ENCODE measurements around the gene FGF18.
"Not testable (repeated sequence)": the region's sequence is repeated elsewhere in the genome, so short reads cannot be mapped to it uniquely, and the experiment has no call there.

Gene FGF18

DNA sequence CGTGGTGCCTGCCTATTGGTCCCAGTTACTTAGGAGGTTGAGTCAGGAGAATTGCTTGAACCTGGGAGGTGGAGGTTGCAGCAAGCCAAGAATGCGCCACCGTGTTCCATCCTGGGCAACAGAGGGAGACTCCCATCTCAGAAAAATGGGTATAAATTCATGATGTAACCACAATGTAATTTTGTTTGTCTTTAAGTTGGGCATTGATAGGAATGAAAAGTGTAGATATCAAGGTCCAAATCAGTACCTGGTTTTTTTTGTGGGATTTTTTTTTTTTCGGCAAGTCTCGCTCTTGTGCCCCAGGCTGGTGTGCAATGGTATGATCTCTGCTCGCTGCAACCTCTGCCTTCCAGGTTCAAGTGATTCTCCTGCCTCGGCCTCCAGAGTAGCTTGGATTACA, 24.4 kb upstream of the FGF18 start:
- Histone ChIP-seq H3K4me2 (no peak overlapping the region), H3K9ac (no peak overlapping the region), H3K79me2 (ENCODE audit: insufficient read depth, low read depth) (peaks cover 100% of the 10 kb centered on the region), H2AFZ (ENCODE audit: low read depth) (no peak overlapping the region), H4K20me1 (ENCODE audit: insufficient read depth) (peaks cover 100% of the 10 kb centered on the region), H3K27me3 (ENCODE audit: insufficient read depth, low read depth) (no peaks in the 10 kb centered on the region), H3K4me3 (IDR thresholded peaks at IDR 0.05; ENCODE audit: insufficient read depth, low read depth, low read length) (no peak overlapping the region), H3K36me3 (ENCODE audit: insufficient read depth) (peaks cover 31% of the 10 kb centered on the region; the same call in 1 of the 2 replicates), H3K4me1 (ENCODE audit: low read depth, poor library complexity, severe bottlenecking) (peaks cover 84% of the 10 kb centered on the region), H3K27ac (no peak overlapping the region)
- TF ChIP-seq, protein P1, sequence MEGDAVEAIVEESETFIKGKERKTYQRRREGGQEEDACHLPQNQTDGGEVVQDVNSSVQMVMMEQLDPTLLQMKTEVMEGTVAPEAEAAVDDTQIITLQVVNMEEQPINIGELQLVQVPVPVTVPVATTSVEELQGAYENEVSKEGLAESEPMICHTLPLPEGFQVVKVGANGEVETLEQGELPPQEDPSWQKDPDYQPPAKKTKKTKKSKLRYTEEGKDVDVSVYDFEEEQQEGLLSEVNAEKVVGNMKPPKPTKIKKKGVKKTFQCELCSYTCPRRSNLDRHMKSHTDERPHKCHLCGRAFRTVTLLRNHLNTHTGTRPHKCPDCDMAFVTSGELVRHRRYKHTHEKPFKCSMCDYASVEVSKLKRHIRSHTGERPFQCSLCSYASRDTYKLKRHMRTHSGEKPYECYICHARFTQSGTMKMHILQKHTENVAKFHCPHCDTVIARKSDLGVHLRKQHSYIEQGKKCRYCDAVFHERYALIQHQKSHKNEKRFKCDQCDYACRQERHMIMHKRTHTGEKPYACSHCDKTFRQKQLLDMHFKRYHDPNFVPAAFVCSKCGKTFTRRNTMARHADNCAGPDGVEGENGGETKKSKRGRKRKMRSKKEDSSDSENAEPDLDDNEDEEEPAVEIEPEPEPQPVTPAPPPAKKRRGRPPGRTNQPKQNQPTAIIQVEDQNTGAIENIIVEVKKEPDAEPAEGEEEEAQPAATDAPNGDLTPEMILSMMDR (conservative IDR thresholded peaks at IDR 0.05; ENCODE audit: low read depth, low read length): no peak

DNA sequence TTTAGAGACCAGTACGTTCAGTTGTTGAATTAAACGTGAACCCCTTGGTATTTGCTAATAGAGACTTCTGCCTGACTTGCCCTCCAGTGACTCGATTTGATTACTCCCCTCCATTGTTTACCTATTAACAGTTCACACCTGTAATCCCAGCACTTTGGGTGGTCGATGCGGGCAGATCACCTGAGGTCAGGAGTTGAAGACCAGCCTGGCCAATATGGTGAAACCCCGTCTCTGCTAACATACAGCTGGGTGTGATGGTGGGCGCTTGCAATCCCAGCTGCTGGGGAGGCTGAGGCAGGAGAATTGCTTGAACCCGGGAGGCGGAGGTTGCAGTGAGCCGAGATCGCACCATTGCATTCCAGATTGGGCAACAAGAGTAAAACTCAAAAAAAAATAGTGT, 22.9 kb upstream of the FGF18 start:
- Histone ChIP-seq H3K79me2 (ENCODE audit: insufficient read depth, low read depth) (peaks cover 100% of the 10 kb centered on the region), H3K4me1 (ENCODE audit: low read depth, poor library complexity, severe bottlenecking) (peaks cover 77% of the 10 kb centered on the region), H3K36me3 (ENCODE audit: insufficient read depth) (peaks cover 21% of the 10 kb centered on the region; the same call in 1 of the 2 replicates), H4K20me1 (ENCODE audit: insufficient read depth) (peaks cover 100% of the 10 kb centered on the region)
- not testable (repeated sequence) for H2AFZ ChIP-seq (ENCODE audit: low read depth); H3K9ac ChIP-seq; H3K4me3 ChIP-seq (IDR thresholded peaks at IDR 0.05; ENCODE audit: insufficient read depth, low read depth, low read length); H3K27me3 ChIP-seq (ENCODE audit: insufficient read depth, low read depth); H3K4me2 ChIP-seq; H3K27ac ChIP-seq

DNA sequence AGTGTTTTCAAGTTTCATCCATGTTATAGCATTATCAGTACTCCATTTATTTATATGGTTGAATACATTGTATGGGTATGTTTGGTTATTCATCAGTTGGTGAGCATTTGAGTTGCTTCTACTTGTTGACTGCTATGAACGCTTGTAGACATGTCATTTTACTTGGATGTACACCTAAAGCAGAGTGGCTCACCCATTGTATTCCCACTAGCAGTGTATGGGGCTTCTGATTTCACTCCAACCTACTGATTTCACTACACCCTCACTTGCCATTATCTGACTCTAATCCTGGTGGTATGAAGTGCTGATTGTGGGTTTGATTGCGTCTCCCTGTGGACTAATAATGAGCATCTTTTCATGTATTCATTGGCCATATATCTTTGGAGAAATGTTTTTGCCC, 22.3 kb upstream of the FGF18 start:
- no peak overlapping the region for H3K4me3 ChIP-seq (IDR thresholded peaks at IDR 0.05; ENCODE audit: insufficient read depth, low read depth, low read length)
- H4K20me1 ChIP-seq (ENCODE audit: insufficient read depth): peaks cover 96% of the 10 kb centered on the region

DNA sequence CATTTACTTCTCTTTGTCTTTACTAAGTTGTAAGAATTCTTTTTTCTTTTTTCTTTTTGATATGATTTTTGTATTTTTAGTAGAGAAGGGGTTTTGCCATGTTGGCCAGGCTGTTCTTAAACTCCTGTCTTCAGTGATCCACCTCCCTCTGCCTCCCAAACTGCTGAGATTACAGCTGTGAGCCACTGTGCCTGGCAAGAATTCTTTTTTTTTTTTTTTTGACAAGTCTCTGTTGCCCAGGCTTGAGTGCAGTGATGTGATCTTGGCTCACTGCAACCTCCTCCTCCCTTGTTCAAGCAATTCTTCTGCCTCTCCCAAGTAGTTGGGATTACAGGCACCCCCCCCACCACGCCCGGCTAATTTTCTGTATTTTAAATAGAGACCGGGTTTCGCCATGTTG, 21.8 kb upstream of the FGF18 start:
- Histone ChIP-seq H3K4me3 (IDR thresholded peaks at IDR 0.05; ENCODE audit: insufficient read depth, low read depth, low read length) (no peak overlapping the region), H3K36me3 (ENCODE audit: insufficient read depth) (peaks cover 16% of the 10 kb centered on the region; the same call in 1 of the 2 replicates), H3K4me1 (ENCODE audit: low read depth, poor library complexity, severe bottlenecking) (peaks cover 68% of the 10 kb centered on the region), H4K20me1 (ENCODE audit: insufficient read depth) (peaks cover 92% of the 10 kb centered on the region), H2AFZ (ENCODE audit: low read depth) (no peak overlapping the region), H3K27ac (no peak overlapping the region), H3K79me2 (ENCODE audit: insufficient read depth, low read depth) (peaks cover 91% of the 10 kb centered on the region), H3K4me2 (no peak overlapping the region; the same call in 1 of the 2 replicates), H3K27me3 (ENCODE audit: insufficient read depth, low read depth) (no peaks in the 10 kb centered on the region), H3K9ac (no peak overlapping the region)
- TF ChIP-seq, protein P1 (conservative IDR thresholded peaks at IDR 0.05; ENCODE audit: low read depth, low read length): no peak

More for the DNA sequence above, 22.3 kb upstream of the FGF18 start:
- H2AFZ ChIP-seq (ENCODE audit: low read depth): no peak overlapping the region
- H3K9ac ChIP-seq: no peak overlapping the region
- H3K27ac ChIP-seq: no peak overlapping the region
- H3K36me3 ChIP-seq (ENCODE audit: insufficient read depth): peaks cover 20% of the 10 kb centered on the region; the same call in 1 of the 2 replicates
- peaks cover 95% of the 10 kb centered on the region for H3K79me2 ChIP-seq (ENCODE audit: insufficient read depth, low read depth)
- no peak overlapping the region; the same call in 1 of the 2 replicates for H3K4me2 ChIP-seq
- TF ChIP-seq, protein P1 (conservative IDR thresholded peaks at IDR 0.05; ENCODE audit: low read depth, low read length): no peak
- H3K27me3 ChIP-seq (ENCODE audit: insufficient read depth, low read depth): no peaks in the 10 kb centered on the region
- peaks cover 72% of the 10 kb centered on the region for H3K4me1 ChIP-seq (ENCODE audit: low read depth, poor library complexity, severe bottlenecking)

DNA sequence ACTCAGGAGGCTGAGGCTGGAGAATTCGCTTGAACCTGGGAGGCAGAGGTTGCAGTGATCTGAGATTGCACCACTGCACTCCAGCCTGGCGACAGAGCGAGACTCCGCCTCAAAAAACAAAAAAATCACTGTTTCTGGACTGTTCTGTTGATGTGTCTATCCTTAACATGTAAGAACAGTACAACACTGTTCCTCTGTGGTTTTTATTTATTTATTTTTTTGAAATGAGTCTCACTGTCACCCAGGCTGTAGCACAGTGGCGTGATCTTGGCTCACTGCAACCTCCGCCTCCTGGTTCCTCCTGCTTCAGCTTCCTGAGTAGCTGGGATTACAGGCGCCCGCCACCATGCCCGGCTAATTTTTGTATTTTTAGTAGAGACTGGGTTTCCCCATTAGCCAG, 20.8 kb upstream of the FGF18 start:
- H3K27me3 ChIP-seq (ENCODE audit: insufficient read depth, low read depth); H3K4me3 ChIP-seq (IDR thresholded peaks at IDR 0.05; ENCODE audit: insufficient read depth, low read depth, low read length); H3K27ac ChIP-seq; H3K4me2 ChIP-seq; H2AFZ ChIP-seq (ENCODE audit: low read depth); H3K9ac ChIP-seq: not testable (repeated sequence)
- Histone ChIP-seq H3K36me3 (ENCODE audit: insufficient read depth) (peaks cover 11% of the 10 kb centered on the region; the same call in 1 of the 2 replicates), H3K4me1 (ENCODE audit: low read depth, poor library complexity, severe bottlenecking) (peaks cover 57% of the 10 kb centered on the region), H3K79me2 (ENCODE audit: insufficient read depth, low read depth) (peaks cover 80% of the 10 kb centered on the region), H4K20me1 (ENCODE audit: insufficient read depth) (peaks cover 82% of the 10 kb centered on the region)

Data from KMS-11 (cell line).